ENCODE measurements around the gene HPS3. TPM values are rescaled to one million over a fixed set of nuclear protein-coding genes. Genes with fewer than 3 reads are reported as not detected.

The HPS3 gene
- total RNA-seq, 2 experiments from 2014 or later: 26.2 to 38.8 TPM

DNA sequence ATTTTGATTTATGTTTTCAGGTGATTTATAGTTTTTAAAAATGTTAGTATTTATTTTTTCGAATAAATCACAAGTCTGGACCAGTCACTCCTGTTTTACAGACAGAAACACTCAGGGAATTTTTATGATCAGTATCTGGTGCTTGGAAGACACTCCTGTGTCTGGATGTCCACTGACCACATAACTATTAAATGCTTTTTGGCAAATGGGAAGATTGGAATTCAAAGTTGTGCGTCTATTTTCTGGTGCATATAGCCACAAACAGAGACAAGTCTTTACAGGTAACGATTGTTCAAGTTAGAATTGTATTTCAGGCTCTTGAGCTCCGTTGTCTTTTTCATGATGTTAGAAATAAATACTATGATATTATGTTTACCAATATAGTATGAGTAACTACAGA, 80.0 kb downstream of the HPS3 start:
- H3K36me3 ChIP-seq (ENCODE audit: insufficient read depth, low read length): no peaks in the 10 kb centered on the region
- no peak overlapping the region for H3K4me3 ChIP-seq (ENCODE audit: low read depth, low read length, poor library complexity, severe bottlenecking)
- no peak for TF ChIP-seq EZH2phosphoT487 (IDR thresholded peaks at IDR 0.05; ENCODE audit: borderline replicate concordance, low read depth, low read length)
- no peak for TF ChIP-seq CTCF (conservative IDR thresholded peaks at IDR 0.05; ENCODE audit: low read length)
- CTCF ChIA-PET (ENCODE audit: unreplicated experiment): no interaction called here
- BruUV-seq (replicated peaks): no TSS peak
- DNase-seq (ENCODE audit: low spot score): no peak
- H3K4me2 ChIP-seq (ENCODE audit: low read length): no peak overlapping the region
- no peaks in the 10 kb centered on the region for H4K20me1 ChIP-seq (ENCODE audit: insufficient read depth, low read length)
- H3K9me2 ChIP-seq (ENCODE audit: insufficient read depth, low read length): no peaks in the 10 kb centered on the region
- POLR2A ChIA-PET: interaction anchor here (1.5 kb wide), 1 partner anchor 11 kb away, joined by 5 read pairs; no protein-coding TSS in a partner anchor
- intact Hi-C loops (cut with micrococcal nuclease; ENCODE audit: unreplicated experiment): no loop called here
- H2AFZ ChIP-seq (ENCODE audit: low read length): no peak overlapping the region; the same call in 1 of the 2 replicates
- no peaks in the 10 kb centered on the region for H3K9me3 ChIP-seq (ENCODE audit: low read length)
- H3K27ac ChIP-seq (ENCODE audit: low read depth, low read length, poor library complexity, severe bottlenecking): no peak overlapping the region
- H3K4me1 ChIP-seq (ENCODE audit: insufficient read depth, low read length, poor library complexity, severe bottlenecking): peaks cover 2% of the 10 kb centered on the region
- no peaks in the 10 kb centered on the region for H3K79me2 ChIP-seq (ENCODE audit: insufficient read depth, low read depth, low read length)

DNA sequence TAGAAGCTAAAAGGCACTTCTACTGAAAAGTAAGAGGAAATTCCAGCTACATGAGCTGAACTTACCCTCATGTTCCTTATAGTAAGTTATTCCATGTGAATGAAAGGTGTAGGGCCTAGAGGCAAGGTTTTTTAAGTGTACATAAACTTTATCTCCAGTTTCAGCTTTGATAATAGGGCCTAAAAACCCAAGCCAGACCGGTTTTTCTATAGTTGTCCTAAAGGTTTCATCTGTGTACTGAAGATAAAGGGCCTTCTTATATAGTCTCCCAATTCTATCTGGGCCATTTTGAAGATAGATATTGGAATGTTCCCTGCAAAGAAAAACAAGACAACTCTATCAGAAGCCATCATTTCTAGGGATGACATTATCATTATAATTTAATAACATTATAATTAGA, 82.9 kb downstream of the HPS3 start:
- intact Hi-C loops (cut with micrococcal nuclease; ENCODE audit: unreplicated experiment): no loop called here

More for the DNA sequence above, 82.9 kb downstream of the HPS3 start:
- no peak for DNase-seq (ENCODE audit: low spot score)
- BruUV-seq (replicated peaks): no TSS peak
- no peak overlapping the region for H3K27ac ChIP-seq (ENCODE audit: low read depth, low read length, poor library complexity, severe bottlenecking)
- H2AFZ ChIP-seq (ENCODE audit: low read length): no peak overlapping the region
- H3K79me2 ChIP-seq (ENCODE audit: insufficient read depth, low read depth, low read length): no peaks in the 10 kb centered on the region
- no peaks in the 10 kb centered on the region for H3K9me2 ChIP-seq (ENCODE audit: insufficient read depth, low read length)
- no peaks in the 10 kb centered on the region for H4K20me1 ChIP-seq (ENCODE audit: insufficient read depth, low read length)
- CTCF ChIA-PET (ENCODE audit: unreplicated experiment): no interaction called here
- no peak overlapping the region for H3K4me2 ChIP-seq (ENCODE audit: low read length)
- no peaks in the 10 kb centered on the region for H3K36me3 ChIP-seq (ENCODE audit: insufficient read depth, low read length)
- no peaks in the 10 kb centered on the region for H3K4me1 ChIP-seq (ENCODE audit: insufficient read depth, low read length, poor library complexity, severe bottlenecking)
- H3K9me3 ChIP-seq (ENCODE audit: low read length): no peaks in the 10 kb centered on the region
- no peak overlapping the region for H3K4me3 ChIP-seq (ENCODE audit: low read depth, low read length, poor library complexity, severe bottlenecking)
- TF ChIP-seq CTCF (conservative IDR thresholded peaks at IDR 0.05; ENCODE audit: low read length): no peak
- TF ChIP-seq EZH2phosphoT487 (IDR thresholded peaks at IDR 0.05; ENCODE audit: borderline replicate concordance, low read depth, low read length): no peak
- POLR2A ChIA-PET: interaction anchor here (1.7 kb wide), 1 partner anchor 25 kb away, joined by 4 read pairs; no protein-coding TSS in a partner anchor

Data from OCI-LY7 (cell line).